Kidney glomerular epithelial cell (primary cell): ENCODE results near the gene NCKAP5.

Experiments used
- DNase-seq: peaks from one replicate; lab custom pipeline; 2025; lab: John Stamatoyannopoulos, UW

The NCKAP5 gene

GRCh38 chr2:132798341-132798740 is 769.9 kb downstream of the NCKAP5 start:
- no peak for DNase-seq

GRCh38 chr2:132797556-132797955 is 770.7 kb downstream of the NCKAP5 start:
- DNase-seq = peak; percentile 14

GRCh38 chr2:132797071-132797470 is 771.2 kb downstream of the NCKAP5 start:
- no peak for DNase-seq

- DNase-seq = no peak
Measured at GRCh38 chr2:132795220-132795619, 773.0 kb downstream of the NCKAP5 start.

GRCh38 chr2:132793532-132793931 is 774.7 kb downstream of the NCKAP5 start:
- DNase-seq = no peak

- no peak for DNase-seq
Measured at GRCh38 chr2:132790207-132790785, 778.0 kb downstream of the NCKAP5 start.

- DNase-seq = no peak
Measured at GRCh38 chr2:132789066-132789465, 779.2 kb downstream of the NCKAP5 start.

GRCh38 chr2:132788310-132788838 is 779.9 kb downstream of the NCKAP5 start:
- no peak for DNase-seq

GRCh38 chr2:132783883-132784282 is 784.4 kb downstream of the NCKAP5 start:
- no peak for DNase-seq

GRCh38 chr2:132782176-132782783 is 786.0 kb downstream of the NCKAP5 start:
- no peak for DNase-seq

- no peak for DNase-seq
Measured at GRCh38 chr2:132780651-132781050, 787.6 kb downstream of the NCKAP5 start.

- DNase-seq = no peak
Measured at GRCh38 chr2:132779206-132779721, 789.0 kb downstream of the NCKAP5 start.

- no peak for DNase-seq
Measured at GRCh38 chr2:132776287-132776686, 792.0 kb downstream of the NCKAP5 start.

GRCh38 chr2:132774189-132774588 is 794.1 kb downstream of the NCKAP5 start:
- DNase-seq = peak; percentile 44

GRCh38 chr2:132773331-132773730 is 794.9 kb downstream of the NCKAP5 start:
- DNase-seq = no peak

GRCh38 chr2:132772340-132772739 is 795.9 kb downstream of the NCKAP5 start:
- no peak for DNase-seq

GRCh38 chr2:132766573-132766972 is 801.7 kb downstream of the NCKAP5 start:
- no peak for DNase-seq

- DNase-seq = no peak
Measured at GRCh38 chr2:132761437-132761836, 806.8 kb downstream of the NCKAP5 start.

- no peak for DNase-seq
Measured at GRCh38 chr2:132760971-132761370, 807.3 kb downstream of the NCKAP5 start.

GRCh38 chr2:132760405-132760804 is 807.9 kb downstream of the NCKAP5 start:
- DNase-seq = no peak

- DNase-seq = no peak
Measured at GRCh38 chr2:132758995-132759394, 809.3 kb downstream of the NCKAP5 start.

GRCh38 chr2:132757676-132758075 is 810.6 kb downstream of the NCKAP5 start:
- no peak for DNase-seq

- DNase-seq = peak; percentile 5
Measured at GRCh38 chr2:132757002-132757589, 811.2 kb downstream of the NCKAP5 start.
